NB4 (cell line): ENCODE data around the gene YBEY.

Experiments
- DNase-seq: peaks from one replicate; pipeline ENCODE4 v3.0.0; 2010; ENCODE audit warnings: low read depth
- H3K4me3 ChIP-seq: one replicate; pipeline ENCODE4 v1.5.1; 2011; ENCODE audit warnings: mild to moderate bottlenecking, low read depth, low read length, moderate library complexity
- MYC ChIP-seq: IDR thresholded peaks from 2 replicates; pipeline ENCODE4 v1.6.1; 2011; ENCODE audit warnings: low read depth, low read length
- POLR2A ChIP-seq: IDR thresholded peaks from 2 replicates; pipeline ENCODE4 v1.6.1; 2011; ENCODE audit warnings: mild to moderate bottlenecking; ENCODE audit not compliant: insufficient read length; ENCODE audit errors: extremely low read depth
- TF ChIP-seq, protein P1 (sequence below): IDR thresholded peaks from one replicate; pipeline ENCODE4 v1.5.1; 2012; ENCODE audit warnings: low read depth, low read length
- TF ChIP-seq, protein P2 (sequence below): IDR thresholded peaks from 2 replicates; pipeline ENCODE4 v1.6.1; 2011; ENCODE audit warnings: low read depth, low read length

Gene YBEY

DNA sequence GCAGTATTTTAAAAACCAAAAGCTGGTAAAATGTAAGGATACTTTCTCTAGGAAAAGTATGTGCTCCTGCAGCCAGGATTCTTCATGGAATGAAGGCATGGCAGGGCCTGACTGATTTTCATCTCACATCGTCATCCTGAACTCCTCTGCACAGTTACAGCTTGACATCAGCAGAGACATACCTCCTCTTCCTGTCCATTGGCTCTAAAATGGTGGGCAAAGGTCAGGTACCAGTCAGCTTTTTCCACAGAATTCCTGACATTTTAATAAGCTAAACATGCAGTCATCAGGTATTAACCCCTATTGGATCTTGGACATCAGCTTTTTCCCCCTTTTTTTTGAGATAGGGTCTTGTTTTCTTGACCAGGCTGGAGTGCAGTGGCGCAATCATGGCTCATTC, 43.7 kb downstream of the YBEY start:
- H3K4me3 ChIP-seq: no peak overlapping the region
- TF ChIP-seq, protein P1, sequence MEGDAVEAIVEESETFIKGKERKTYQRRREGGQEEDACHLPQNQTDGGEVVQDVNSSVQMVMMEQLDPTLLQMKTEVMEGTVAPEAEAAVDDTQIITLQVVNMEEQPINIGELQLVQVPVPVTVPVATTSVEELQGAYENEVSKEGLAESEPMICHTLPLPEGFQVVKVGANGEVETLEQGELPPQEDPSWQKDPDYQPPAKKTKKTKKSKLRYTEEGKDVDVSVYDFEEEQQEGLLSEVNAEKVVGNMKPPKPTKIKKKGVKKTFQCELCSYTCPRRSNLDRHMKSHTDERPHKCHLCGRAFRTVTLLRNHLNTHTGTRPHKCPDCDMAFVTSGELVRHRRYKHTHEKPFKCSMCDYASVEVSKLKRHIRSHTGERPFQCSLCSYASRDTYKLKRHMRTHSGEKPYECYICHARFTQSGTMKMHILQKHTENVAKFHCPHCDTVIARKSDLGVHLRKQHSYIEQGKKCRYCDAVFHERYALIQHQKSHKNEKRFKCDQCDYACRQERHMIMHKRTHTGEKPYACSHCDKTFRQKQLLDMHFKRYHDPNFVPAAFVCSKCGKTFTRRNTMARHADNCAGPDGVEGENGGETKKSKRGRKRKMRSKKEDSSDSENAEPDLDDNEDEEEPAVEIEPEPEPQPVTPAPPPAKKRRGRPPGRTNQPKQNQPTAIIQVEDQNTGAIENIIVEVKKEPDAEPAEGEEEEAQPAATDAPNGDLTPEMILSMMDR: no peak
- TF ChIP-seq MYC (no peak), POLR2A (no peak)
- TF ChIP-seq, protein P2, sequence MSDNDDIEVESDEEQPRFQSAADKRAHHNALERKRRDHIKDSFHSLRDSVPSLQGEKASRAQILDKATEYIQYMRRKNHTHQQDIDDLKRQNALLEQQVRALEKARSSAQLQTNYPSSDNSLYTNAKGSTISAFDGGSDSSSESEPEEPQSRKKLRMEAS: no peak
- DNase-seq: no peak

DNA sequence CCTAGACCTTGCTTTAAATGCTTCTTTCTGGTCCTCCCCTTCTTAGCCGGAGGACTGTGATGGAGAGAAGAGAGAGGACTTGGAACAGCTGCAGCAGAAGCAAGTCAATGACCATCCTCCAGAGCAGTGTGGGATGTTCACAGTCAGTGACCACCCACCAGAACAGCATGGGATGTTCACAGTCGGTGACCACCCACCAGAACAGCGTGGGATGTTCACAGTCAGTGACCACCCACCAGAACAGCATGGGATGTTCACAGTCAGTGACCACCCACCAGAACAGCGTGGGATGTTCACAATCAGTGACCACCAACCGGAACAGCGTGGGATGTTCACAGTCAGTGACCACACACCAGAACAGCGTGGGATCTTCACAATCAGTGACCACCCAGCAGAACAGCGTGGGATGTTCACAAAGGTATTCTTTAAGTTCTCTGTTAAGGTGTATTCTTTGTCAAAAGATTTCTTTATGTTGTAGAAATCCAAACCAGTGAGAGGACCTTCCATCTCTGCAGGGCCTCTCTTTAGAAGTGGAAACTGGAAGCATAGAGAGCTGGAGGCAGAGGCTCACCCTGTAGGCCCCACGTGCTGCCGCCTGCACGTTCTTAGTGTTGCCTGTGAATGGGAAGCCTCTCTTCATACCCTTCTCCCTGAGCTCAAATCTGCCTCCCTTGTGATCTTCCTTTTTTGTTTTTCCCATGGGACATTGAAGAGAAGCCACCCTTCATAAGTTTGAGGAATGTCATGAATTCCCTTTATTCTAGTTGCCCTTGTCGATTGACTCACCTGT, 48.4 kb downstream of the YBEY start:
- no peak overlapping the region for H3K4me3 ChIP-seq
- TF ChIP-seq, protein P1: no peak
- no peak for TF ChIP-seq MYC
- TF ChIP-seq POLR2A: no peak
- TF ChIP-seq, protein P2: no peak
- DNase-seq: no peak

DNA sequence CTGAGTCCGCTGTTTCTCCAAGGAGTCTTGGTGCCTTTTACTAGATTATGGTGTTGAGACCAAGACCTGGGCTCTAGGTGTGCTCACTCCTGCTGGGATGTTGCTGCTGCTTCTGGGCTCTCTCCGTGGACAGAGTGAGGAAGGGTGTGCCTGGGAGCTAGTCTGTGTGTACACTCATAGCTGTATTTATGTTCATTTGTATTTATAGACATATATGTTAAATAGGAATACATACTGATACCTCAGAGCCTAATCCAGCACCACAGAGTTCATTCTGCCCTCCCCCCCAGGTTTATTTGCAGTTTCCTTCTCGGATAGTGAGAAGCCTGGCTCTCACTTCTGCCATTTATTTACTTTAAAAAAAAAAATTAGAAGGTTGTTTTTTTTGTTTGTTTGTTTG, 50.5 kb downstream of the YBEY start:
- DNase-seq: no peak
- no peak for TF ChIP-seq MYC
- TF ChIP-seq POLR2A: no peak
- TF ChIP-seq, protein P2: no peak
- TF ChIP-seq, protein P1: no peak
- H3K4me3 ChIP-seq: no peak overlapping the region

DNA sequence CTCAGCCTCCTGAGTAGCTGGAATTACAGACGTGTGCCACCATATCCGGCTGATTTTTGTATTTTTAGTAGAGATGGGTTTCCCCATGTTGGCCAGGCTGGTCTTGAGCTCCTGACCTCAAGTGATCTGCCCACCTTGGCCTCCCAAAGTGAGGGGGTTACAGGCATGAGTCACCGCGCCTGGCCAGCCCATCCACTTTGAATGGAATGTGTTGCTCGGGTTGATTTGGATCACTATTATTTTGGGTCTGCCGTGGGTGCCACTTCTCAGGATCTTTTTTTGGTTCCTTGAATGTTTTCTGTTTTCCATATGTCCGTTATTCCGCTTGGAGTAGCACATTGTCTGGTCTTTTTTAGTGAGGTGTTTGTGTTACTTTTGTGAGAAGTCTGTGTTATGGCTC, 54.9 kb downstream of the YBEY start:
- TF ChIP-seq MYC (no peak), POLR2A (no peak)
- TF ChIP-seq, protein P1: no peak
- TF ChIP-seq, protein P2: no peak
- DNase-seq: no peak
- H3K4me3 ChIP-seq: no peak overlapping the region

DNA sequence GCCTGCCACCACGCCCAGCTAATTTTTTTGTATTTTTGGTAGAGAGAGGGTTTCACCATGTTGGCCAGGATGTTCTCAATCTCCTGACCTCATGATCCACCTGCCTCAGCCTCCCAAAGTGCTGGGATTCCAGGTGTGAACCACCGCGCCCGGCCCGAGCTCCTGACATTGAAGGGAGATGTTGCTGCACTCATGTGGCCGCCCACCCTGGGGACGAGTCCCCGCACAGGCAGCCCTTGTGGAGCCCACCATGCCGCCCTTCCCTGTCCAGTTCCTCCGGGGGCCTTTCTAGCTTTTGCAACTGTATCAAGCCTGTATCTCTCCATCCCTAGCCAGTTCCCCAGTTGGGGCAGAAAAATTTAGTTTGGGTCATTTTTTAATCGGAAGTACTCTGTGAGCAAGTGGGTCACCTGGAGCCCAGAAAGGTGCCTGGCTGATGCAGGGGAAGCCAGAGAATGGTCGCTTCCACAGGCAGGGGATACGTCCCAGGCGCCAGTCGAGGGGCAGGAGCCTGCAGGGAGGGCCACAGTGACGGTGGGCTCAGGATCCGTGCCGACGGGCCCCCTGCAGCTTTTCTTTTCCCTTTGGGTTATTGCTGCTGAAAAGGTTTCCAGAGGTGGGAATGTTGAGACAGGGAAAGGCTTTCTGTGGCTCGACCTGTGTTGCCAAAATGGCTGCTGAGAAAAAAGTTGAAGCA, 58.2 kb downstream of the YBEY start:
- H3K4me3 ChIP-seq: no peak overlapping the region
- TF ChIP-seq POLR2A (no peak), MYC (no peak)
- TF ChIP-seq, protein P2: no peak
- TF ChIP-seq, protein P1: no peak
- DNase-seq: no peak
